GM23338 (cell line): Measurements from ENCODE around the gene RPL31.
A peak's percentile ranks its signal among the peaks of the same experiment; 100 is the strongest.

Experiments
- CREB1 ChIP-seq: fragments of 250-450 bp; sonication (Bioruptor Pico); IDR thresholded peaks from 2 replicates; pipeline ENCODE4 v1.5.0; 2020; ENCODE audit warnings: low read depth, mild to moderate bottlenecking, moderate library complexity
- CTCF ChIP-seq, 2 experiments: fragments of 200-600 bp in 1 of 2; sonication (generic) in 1 of 2; conservative IDR thresholded peaks; 2 replicates each; pipeline versions ENCODE4 v1.5.1 to v1.6.1; 2016 to 2017; ENCODE audit warnings: antibody characterized with exemption in 2 of 2, low read depth in 2 of 2, mild to moderate bottlenecking in 2 of 2, moderate library complexity in 1 of 2
- ETS1 ChIP-seq: IDR thresholded peaks from 2 replicates; pipeline ENCODE4 v1.6.1; 2016; ENCODE audit warnings: antibody characterized with exemption
- EZH2 ChIP-seq: fragments of 200-600 bp; sonication (generic); IDR thresholded peaks from one replicate; pipeline ENCODE4 v1.8.0; 2017; ENCODE audit warnings: antibody characterized with exemption, mild to moderate bottlenecking, low read depth; ENCODE audit not compliant: unreplicated experiment
- EZH2phosphoT487 ChIP-seq: fragments of 200-600 bp; sonication (generic); IDR thresholded peaks from one replicate; pipeline ENCODE4 v1.8.1; 2018; ENCODE audit warnings: antibody characterized with exemption; ENCODE audit not compliant: unreplicated experiment
- JUNB ChIP-seq: IDR thresholded peaks from one replicate; pipeline ENCODE4 v1.6.1; 2016; ENCODE audit warnings: antibody characterized with exemption; ENCODE audit not compliant: unreplicated experiment
- POLR2AphosphoS5 ChIP-seq: IDR thresholded peaks from 2 replicates; pipeline ENCODE4 v1.6.1; 2016; ENCODE audit warnings: antibody characterized with exemption, low read depth
- TF ChIP-seq, protein P1 (sequence below): IDR thresholded peaks from one replicate; pipeline ENCODE4 v1.6.1; 2018; ENCODE audit warnings: antibody characterized with exemption; ENCODE audit not compliant: unreplicated experiment

DNA sequence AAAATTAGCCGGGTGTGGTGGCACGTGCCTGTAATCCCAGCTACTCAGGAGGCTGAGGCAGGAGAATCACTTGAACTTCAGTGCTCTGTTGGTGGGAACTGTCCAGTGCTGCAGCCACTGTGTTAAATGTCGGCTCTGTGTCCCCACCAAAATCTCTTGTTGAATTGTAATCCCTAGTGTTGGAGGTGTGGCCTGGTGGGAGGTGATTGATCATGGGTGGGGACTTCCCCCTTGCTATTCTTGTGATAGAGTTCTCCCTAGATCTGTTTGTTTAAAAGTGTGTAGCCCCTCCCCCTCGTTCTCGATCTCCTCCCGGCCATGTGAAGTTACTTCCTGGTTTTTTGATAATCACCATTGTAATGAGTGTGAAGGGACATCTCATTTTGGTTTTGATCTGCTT, 9.8 kb upstream of the RPL31 start:
- no peak for TF ChIP-seq CTCF (conservative IDR thresholded peaks at IDR 0.05; ENCODE audit: low read depth in 2 of 2)
- no peak for TF ChIP-seq EZH2phosphoT487
- no peak for TF ChIP-seq POLR2AphosphoS5
- TF ChIP-seq ETS1, result no peak
- TF ChIP-seq EZH2, result no peak
- no peak for TF ChIP-seq JUNB
- TF ChIP-seq, protein P1, sequence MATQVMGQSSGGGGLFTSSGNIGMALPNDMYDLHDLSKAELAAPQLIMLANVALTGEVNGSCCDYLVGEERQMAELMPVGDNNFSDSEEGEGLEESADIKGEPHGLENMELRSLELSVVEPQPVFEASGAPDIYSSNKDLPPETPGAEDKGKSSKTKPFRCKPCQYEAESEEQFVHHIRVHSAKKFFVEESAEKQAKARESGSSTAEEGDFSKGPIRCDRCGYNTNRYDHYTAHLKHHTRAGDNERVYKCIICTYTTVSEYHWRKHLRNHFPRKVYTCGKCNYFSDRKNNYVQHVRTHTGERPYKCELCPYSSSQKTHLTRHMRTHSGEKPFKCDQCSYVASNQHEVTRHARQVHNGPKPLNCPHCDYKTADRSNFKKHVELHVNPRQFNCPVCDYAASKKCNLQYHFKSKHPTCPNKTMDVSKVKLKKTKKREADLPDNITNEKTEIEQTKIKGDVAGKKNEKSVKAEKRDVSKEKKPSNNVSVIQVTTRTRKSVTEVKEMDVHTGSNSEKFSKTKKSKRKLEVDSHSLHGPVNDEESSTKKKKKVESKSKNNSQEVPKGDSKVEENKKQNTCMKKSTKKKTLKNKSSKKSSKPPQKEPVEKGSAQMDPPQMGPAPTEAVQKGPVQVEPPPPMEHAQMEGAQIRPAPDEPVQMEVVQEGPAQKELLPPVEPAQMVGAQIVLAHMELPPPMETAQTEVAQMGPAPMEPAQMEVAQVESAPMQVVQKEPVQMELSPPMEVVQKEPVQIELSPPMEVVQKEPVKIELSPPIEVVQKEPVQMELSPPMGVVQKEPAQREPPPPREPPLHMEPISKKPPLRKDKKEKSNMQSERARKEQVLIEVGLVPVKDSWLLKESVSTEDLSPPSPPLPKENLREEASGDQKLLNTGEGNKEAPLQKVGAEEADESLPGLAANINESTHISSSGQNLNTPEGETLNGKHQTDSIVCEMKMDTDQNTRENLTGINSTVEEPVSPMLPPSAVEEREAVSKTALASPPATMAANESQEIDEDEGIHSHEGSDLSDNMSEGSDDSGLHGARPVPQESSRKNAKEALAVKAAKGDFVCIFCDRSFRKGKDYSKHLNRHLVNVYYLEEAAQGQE, result peak; percentile 12
- TF ChIP-seq CREB1 (CRISPR knock-in tag), result no peak
